ENCODE results near the gene RBL2. TPM values are rescaled to one million over a fixed set of nuclear protein-coding genes. Genes with fewer than 3 reads are reported as not detected.

Gene RBL2
- total RNA-seq, 2 donors from 2014 or later = 109 to 117 TPM

DNA sequence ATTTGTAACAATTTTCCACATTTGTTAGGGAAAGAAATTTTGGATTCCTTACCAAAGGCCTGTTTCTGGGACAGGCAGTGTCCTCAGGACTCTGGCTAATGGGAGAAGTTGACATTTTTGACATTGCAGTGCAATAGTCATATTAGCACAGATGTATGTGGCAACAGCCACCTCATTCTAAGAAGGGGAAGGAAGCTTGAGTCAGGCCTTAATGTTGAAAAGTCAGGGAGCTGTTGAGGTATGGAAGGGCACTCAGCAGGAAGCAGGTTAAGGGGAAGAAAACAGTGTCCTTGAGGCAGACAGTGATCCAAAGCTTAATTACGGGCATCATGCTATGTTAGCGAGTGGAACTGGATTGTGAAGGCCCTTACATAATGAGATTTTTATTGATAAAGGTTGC lies 47.9 kb downstream of the RBL2 start:
- H3K4me3 ChIP-seq = no peak overlapping the region
- no peak for DNase-seq (ENCODE audit: low spot score)
- H3K27me3 ChIP-seq (replicated peaks; ENCODE audit: insufficient read depth) = no peaks in the 10 kb centered on the region
- no peaks in the 10 kb centered on the region for H3K4me1 ChIP-seq (replicated peaks)
- 93% methylated on average over 2 of the region's 2 CpGs for WGBS
- no peaks in the 10 kb centered on the region for H3K9me3 ChIP-seq
- intact Hi-C loops (cut with DNase I) = no loop called here
- H3K27ac ChIP-seq = no peak overlapping the region
- peaks cover 2 to 5% of the 10 kb centered on the region in 2 donors for H3K36me3 ChIP-seq
- TF ChIP-seq, protein P1, sequence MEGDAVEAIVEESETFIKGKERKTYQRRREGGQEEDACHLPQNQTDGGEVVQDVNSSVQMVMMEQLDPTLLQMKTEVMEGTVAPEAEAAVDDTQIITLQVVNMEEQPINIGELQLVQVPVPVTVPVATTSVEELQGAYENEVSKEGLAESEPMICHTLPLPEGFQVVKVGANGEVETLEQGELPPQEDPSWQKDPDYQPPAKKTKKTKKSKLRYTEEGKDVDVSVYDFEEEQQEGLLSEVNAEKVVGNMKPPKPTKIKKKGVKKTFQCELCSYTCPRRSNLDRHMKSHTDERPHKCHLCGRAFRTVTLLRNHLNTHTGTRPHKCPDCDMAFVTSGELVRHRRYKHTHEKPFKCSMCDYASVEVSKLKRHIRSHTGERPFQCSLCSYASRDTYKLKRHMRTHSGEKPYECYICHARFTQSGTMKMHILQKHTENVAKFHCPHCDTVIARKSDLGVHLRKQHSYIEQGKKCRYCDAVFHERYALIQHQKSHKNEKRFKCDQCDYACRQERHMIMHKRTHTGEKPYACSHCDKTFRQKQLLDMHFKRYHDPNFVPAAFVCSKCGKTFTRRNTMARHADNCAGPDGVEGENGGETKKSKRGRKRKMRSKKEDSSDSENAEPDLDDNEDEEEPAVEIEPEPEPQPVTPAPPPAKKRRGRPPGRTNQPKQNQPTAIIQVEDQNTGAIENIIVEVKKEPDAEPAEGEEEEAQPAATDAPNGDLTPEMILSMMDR (IDR thresholded peaks at IDR 0.05) = no peak
- TF ChIP-seq POLR2A (IDR thresholded peaks at IDR 0.05) = no peak
- TF ChIP-seq POLR2AphosphoS5 (IDR thresholded peaks at IDR 0.05) = no peak

DNA sequence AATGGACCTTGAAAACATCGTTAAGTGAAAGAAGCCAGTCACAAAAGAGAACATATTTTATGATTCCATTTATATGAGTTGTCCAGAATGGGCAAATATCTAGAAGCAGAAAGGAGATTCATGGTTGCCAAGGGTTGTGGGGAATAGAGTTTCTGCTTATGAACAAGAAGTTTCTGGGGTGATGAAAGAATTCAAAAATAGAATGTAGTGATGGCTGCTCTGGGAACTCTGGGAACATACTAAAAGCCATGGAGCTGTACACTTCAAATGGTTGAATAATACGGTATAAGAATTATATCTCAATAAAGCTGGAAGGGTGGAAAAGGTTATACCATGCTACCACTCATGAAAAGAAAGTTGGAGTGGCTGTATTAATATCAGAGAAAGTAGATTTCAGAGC lies 50.3 kb downstream of the RBL2 start:
- TF ChIP-seq POLR2A (IDR thresholded peaks at IDR 0.05) = no peak
- TF ChIP-seq POLR2AphosphoS5 (IDR thresholded peaks at IDR 0.05) = no peak
- TF ChIP-seq, protein P1 (IDR thresholded peaks at IDR 0.05) = no peak
- no peaks in the 10 kb centered on the region for H3K4me1 ChIP-seq (replicated peaks)
- H3K27ac ChIP-seq = no peak overlapping the region
- H3K27me3 ChIP-seq (replicated peaks; ENCODE audit: insufficient read depth) = no peaks in the 10 kb centered on the region
- DNase-seq (ENCODE audit: low spot score) = no peak
- H3K36me3 ChIP-seq = peaks cover 2 to 5% of the 10 kb centered on the region in 2 donors
- 87% methylated on average over 2 of the region's 2 CpGs for WGBS
- intact Hi-C loops (cut with DNase I) = no loop called here
- H3K9me3 ChIP-seq = no peaks in the 10 kb centered on the region
- no peak overlapping the region for H3K4me3 ChIP-seq

DNA sequence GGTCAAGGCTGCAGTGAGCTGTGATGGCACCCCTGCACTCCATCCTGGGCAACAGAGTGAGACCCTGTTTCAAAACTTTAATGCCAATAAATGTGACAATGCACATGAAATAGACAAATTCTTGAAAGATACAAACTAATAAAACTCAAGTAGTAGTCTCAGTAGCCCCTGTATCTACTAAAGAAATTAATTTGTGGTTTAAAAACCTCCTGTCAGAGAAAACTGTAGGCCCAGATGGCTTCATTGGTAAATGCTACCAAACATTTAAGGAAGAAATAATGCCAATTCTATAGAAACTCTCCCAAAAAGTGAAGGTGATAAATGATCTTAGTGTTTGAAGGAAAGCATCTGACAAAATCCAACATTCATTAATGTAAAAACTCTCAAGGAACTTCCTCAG lies 52.0 kb downstream of the RBL2 start:
- Histone ChIP-seq H3K27ac (no peak overlapping the region), H3K4me1 (replicated peaks) (no peaks in the 10 kb centered on the region), H3K27me3 (replicated peaks; ENCODE audit: insufficient read depth) (no peaks in the 10 kb centered on the region), H3K4me3 (no peak overlapping the region), H3K36me3 (peaks cover 0 to 5% of the 10 kb centered on the region in 2 donors), H3K9me3 (no peaks in the 10 kb centered on the region)
- DNase-seq (ENCODE audit: low spot score) = no peak
- TF ChIP-seq POLR2AphosphoS5 (IDR thresholded peaks at IDR 0.05) (no peak), POLR2A (IDR thresholded peaks at IDR 0.05) (no peak)
- TF ChIP-seq, protein P1 (IDR thresholded peaks at IDR 0.05) = no peak
- intact Hi-C loops (cut with DNase I) = no loop called here

DNA sequence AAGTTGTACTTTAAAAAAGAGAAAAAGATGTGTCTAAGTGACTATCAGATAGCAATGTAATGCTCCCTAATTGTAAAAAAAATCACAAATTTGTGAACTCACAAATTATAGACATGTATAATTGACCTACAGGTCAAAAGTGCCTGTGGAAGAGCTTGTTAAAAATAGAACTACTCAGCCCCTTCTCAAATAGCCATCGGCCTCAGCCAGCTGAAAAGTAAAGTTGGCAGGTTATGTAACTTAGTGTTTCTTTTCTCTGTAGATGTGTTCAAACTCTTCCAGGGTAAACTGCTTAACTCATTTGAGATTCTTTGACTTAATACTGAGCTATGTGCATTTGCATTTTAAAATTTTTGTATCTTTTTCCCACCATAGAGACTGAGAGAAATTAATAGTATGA lies 55.5 kb downstream of the RBL2 start:
- no peaks in the 10 kb centered on the region for H3K9me3 ChIP-seq
- peaks cover 3 to 22% of the 10 kb centered on the region in 2 donors for H3K36me3 ChIP-seq
- H3K4me1 ChIP-seq (replicated peaks) = no peaks in the 10 kb centered on the region
- WGBS = 48% methylated on average over 1 of the region's 1 CpG
- intact Hi-C loops (cut with DNase I) = no loop called here
- H3K4me3 ChIP-seq = no peak overlapping the region
- H3K27me3 ChIP-seq (replicated peaks; ENCODE audit: insufficient read depth) = no peaks in the 10 kb centered on the region
- no peak overlapping the region for H3K27ac ChIP-seq
- no peak for DNase-seq (ENCODE audit: low spot score)
- TF ChIP-seq POLR2A (IDR thresholded peaks at IDR 0.05) (no peak), POLR2AphosphoS5 (IDR thresholded peaks at IDR 0.05) (no peak)
- TF ChIP-seq, protein P1 (IDR thresholded peaks at IDR 0.05) = no peak

DNA sequence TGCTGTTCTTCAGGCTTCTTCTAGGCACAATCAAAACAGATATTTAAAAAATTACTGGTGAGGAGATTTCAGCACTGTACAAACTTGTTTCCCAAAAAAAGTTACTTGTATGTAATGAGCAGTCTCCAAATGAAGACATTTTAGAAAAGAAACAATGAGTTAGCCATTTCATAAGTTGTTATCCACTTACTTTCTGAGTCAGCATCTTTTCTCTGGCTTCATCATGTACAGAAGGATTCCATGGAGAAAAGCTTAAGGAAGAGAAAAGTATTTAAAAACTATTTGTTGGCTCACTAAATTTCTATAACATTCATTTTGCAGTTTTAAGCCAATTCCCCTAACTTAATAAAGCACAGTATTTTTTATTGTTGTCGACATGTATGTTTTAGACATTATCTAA lies 58.2 kb downstream of the RBL2 start:
- Histone ChIP-seq H3K9me3 (no peaks in the 10 kb centered on the region), H3K4me3 (no peak overlapping the region), H3K27ac (no peak overlapping the region), H3K27me3 (replicated peaks; ENCODE audit: insufficient read depth) (no peaks in the 10 kb centered on the region), H3K36me3 (peaks cover 7 to 30% of the 10 kb centered on the region in 2 donors), H3K4me1 (replicated peaks) (no peaks in the 10 kb centered on the region)
- no peak for DNase-seq (ENCODE audit: low spot score)
- no peak for TF ChIP-seq POLR2A (IDR thresholded peaks at IDR 0.05)
- TF ChIP-seq, protein P1 (IDR thresholded peaks at IDR 0.05) = no peak
- TF ChIP-seq POLR2AphosphoS5 (IDR thresholded peaks at IDR 0.05) = no peak
- intact Hi-C loops (cut with DNase I) = no loop called here
- 98% methylated on average over 1 of the region's 1 CpG for WGBS
